ENCODE measurements around the gene TEK.

GRCh38 chr9:27183701-27184100 is 74.7 kb downstream of the TEK start:
- TF ChIP-seq USF2 (IDR thresholded peaks at IDR 0.05) (no peak), FOSL2 (IDR thresholded peaks at IDR 0.05) (no peak), FOSL2 (CRISPR knock-in tag; IDR thresholded peaks at IDR 0.05) (no peak)
